HCT116 (cell line): ENCODE measurements around the gene ALPL.

Experiments
- EZH2 ChIP-seq: fragments of 200-600 bp; sonication (generic); IDR thresholded peaks from 2 replicates; pipeline ENCODE4 v1.6.1; 2017; ENCODE audit warnings: antibody characterized with exemption, mixed run types
- EZH2phosphoT487 ChIP-seq: fragments of 200-600 bp; IDR thresholded peaks from 2 replicates; pipeline ENCODE4 v1.6.1; 2018; ENCODE audit warnings: antibody characterized with exemption, borderline replicate concordance
- POLR2A ChIP-seq: IDR thresholded peaks from 2 replicates; pipeline ENCODE4 v1.7.0; 2011; ENCODE audit warnings: borderline replicate concordance; ENCODE audit not compliant: insufficient read depth, insufficient read length; ENCODE audit errors: extremely low read depth
- POLR2AphosphoS5 ChIP-seq: IDR thresholded peaks from 2 replicates; pipeline ENCODE4 v1.6.1; 2011; ENCODE audit warnings: mild to moderate bottlenecking, low read depth, low read length, moderate library complexity
- TF ChIP-seq, protein P1 (sequence below), 3 experiments: fragments of 200-600 bp in 1 of 3; sonication (generic) in 1 of 3; IDR thresholded peaks in 2 of 3; conservative IDR thresholded peaks in 1 of 3; 2 replicates each; pipeline ENCODE4 v1.5.1; 2012 to 2017; ENCODE audit warnings: low read depth in 2 of 3, low read length in 2 of 3, antibody characterized with exemption in 1 of 3, borderline replicate concordance in 1 of 3, control low read depth in 1 of 3, mild to moderate bottlenecking in 1 of 3, mixed read lengths in 1 of 3, mixed run types in 1 of 3, moderate library complexity in 1 of 3; ENCODE audit not compliant: insufficient read depth in 1 of 3

DNA sequence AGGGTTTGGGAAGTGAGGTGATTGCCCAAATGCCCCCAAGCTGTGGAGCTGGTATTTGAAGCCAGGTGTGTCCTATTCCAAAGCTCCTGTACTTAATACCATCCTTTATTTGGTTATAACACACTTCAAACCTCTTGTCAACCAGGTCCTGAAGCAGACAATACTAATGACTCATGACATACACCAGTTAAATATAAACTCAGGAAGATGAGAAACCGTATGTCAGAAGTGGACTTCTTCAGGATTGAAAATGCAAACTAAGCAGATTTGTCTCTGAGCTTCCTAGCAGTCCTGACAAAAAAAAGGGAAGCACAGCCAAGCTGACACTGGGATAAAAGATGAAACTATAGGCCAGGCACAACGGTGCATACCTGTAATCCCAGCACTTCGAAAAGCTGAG, 70.6 kb downstream of the ALPL start:
- no peak for TF ChIP-seq POLR2AphosphoS5
- TF ChIP-seq, protein P1, sequence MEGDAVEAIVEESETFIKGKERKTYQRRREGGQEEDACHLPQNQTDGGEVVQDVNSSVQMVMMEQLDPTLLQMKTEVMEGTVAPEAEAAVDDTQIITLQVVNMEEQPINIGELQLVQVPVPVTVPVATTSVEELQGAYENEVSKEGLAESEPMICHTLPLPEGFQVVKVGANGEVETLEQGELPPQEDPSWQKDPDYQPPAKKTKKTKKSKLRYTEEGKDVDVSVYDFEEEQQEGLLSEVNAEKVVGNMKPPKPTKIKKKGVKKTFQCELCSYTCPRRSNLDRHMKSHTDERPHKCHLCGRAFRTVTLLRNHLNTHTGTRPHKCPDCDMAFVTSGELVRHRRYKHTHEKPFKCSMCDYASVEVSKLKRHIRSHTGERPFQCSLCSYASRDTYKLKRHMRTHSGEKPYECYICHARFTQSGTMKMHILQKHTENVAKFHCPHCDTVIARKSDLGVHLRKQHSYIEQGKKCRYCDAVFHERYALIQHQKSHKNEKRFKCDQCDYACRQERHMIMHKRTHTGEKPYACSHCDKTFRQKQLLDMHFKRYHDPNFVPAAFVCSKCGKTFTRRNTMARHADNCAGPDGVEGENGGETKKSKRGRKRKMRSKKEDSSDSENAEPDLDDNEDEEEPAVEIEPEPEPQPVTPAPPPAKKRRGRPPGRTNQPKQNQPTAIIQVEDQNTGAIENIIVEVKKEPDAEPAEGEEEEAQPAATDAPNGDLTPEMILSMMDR (IDR thresholded peaks at IDR 0.05 in 2 of 3, conservative IDR thresholded peaks at IDR 0.05 in 1 of 3; ENCODE audit: borderline replicate concordance in 1 of 3, insufficient read depth in 1 of 3, low read depth in 2 of 3, low read length in 2 of 3) = no peak
- no peak for TF ChIP-seq POLR2A
- TF ChIP-seq EZH2 = no peak
- TF ChIP-seq EZH2phosphoT487 = no peak
